HepG2 (cell line): ENCODE data around the gene PCBP4. TPM values are rescaled to one million over a fixed set of nuclear protein-coding genes. Genes with fewer than 3 reads are reported as not detected.

Experiments used
- ARHGAP35 ChIP-seq: sonication (generic); formaldehyde crosslinking; IDR thresholded peaks from 2 replicates; pipeline ENCODE4 v1.9.0; 2022; ENCODE audit warnings: mild to moderate bottlenecking, inconsistent platforms, moderate library complexity, missing genetic modification reagents, borderline replicate concordance
- KAT2B ChIP-seq: fragments of 150-350 bp; IDR thresholded peaks from 2 replicates; pipeline ENCODE4 v1.6.1; 2014; ENCODE audit warnings: low read depth, low read length, borderline replicate concordance
- KDM6A ChIP-seq: IDR thresholded peaks from 2 replicates; pipeline ENCODE4 v1.6.1; 2016; ENCODE audit warnings: low read depth
- RAD51 ChIP-seq: fragments of 450-650 bp; IDR thresholded peaks from 2 replicates; pipeline ENCODE4 v1.6.1; 2016; ENCODE audit warnings: borderline replicate concordance
- RORA ChIP-seq: sonication (generic); formaldehyde crosslinking; IDR thresholded peaks from 2 replicates; pipeline ENCODE4 v1.5.0; 2020; ENCODE audit warnings: mild to moderate bottlenecking, missing genetic modification reagents, moderate library complexity
- TOPORS ChIP-seq: sonication (generic); formaldehyde crosslinking; IDR thresholded peaks from 2 replicates; pipeline ENCODE4 v1.8.0; 2023; ENCODE audit warnings: mild to moderate bottlenecking, missing genetic modification reagents
- ZBTB3 ChIP-seq: sonication (generic); formaldehyde crosslinking; IDR thresholded peaks from 2 replicates; pipeline ENCODE4 v1.4.0; 2020; ENCODE audit warnings: low read depth, mild to moderate bottlenecking, moderate library complexity, missing genetic modification reagents, borderline replicate concordance
- ZFP37 ChIP-seq: sonication (generic); formaldehyde crosslinking; IDR thresholded peaks from 2 replicates; pipeline ENCODE4 v1.4.0; 2020; ENCODE audit warnings: missing genetic modification reagents, borderline replicate concordance
- ZNF24 ChIP-seq: fragments of 450-650 bp; IDR thresholded peaks from 2 replicates; pipeline ENCODE4 v1.6.1; 2017; ENCODE audit warnings: antibody characterized with exemption, mild to moderate bottlenecking
- ZNF572 ChIP-seq: sonication (generic); formaldehyde crosslinking; IDR thresholded peaks from 2 replicates; pipeline ENCODE4 v1.5.1; 2020; ENCODE audit warnings: mild to moderate bottlenecking, missing genetic modification reagents
- ZNF589 ChIP-seq: sonication (generic); formaldehyde crosslinking; conservative IDR thresholded peaks from 2 replicates; pipeline ENCODE4 v1.8.0; 2022; ENCODE audit warnings: mild to moderate bottlenecking, moderate library complexity, missing genetic modification reagents
- ZNF772 ChIP-seq: sonication (generic); formaldehyde crosslinking; IDR thresholded peaks from 2 replicates; pipeline ENCODE4 v1.5.0; 2020; ENCODE audit warnings: mild to moderate bottlenecking, missing genetic modification reagents
- ZNF839 ChIP-seq: sonication (generic); formaldehyde crosslinking; IDR thresholded peaks from 2 replicates; pipeline ENCODE4 v1.4.0; 2020; ENCODE audit warnings: missing genetic modification reagents, mild to moderate bottlenecking, borderline replicate concordance
- polyA plus RNA-seq, 8 experiments: library from polyadenylated mRNA; depleted of rRNA in 3 of 8; stranded (reverse) in 7 of 8; unstranded in 1 of 8; fragments of >200 nt; fragmentation: Illumina TruSeq in 4 of 8; extraction: Trizol in 4 of 8; gene quantifications; 2 replicates each; pipeline versions ENCODE4 v1.2.1 to v1.2.3, GENCODE V29; 2011 to 2016; ENCODE audit warnings: low read depth in 4 of 8, missing spikeins in 1 of 8, mixed read lengths in 1 of 8; ENCODE audit not compliant: insufficient read depth in 1 of 8
- total RNA-seq, 5 experiments: library from RNA; depleted of rRNA; stranded (reverse); fragments of >200 nt; fragmentation: Illumina TruSeq; extraction: Trizol; gene quantifications; 2 replicates each; pipeline ENCODE4 v1.2.3, GENCODE V29; 2016; ENCODE audit warnings: low read depth in 1 of 5
- TF ChIP-seq, protein P1 (sequence below): sonication (generic); formaldehyde crosslinking; IDR thresholded peaks from 2 replicates; pipeline ENCODE4 v1.5.0; 2020; ENCODE audit warnings: missing genetic modification reagents, mild to moderate bottlenecking, borderline replicate concordance

The PCBP4 gene
- total and polyA plus RNA-seq, 2 of the 13 experiments (the other 11 are each of a cell fraction or from before 2014, with no cell fraction given), result 36.8 to 51.3 TPM

DNA sequence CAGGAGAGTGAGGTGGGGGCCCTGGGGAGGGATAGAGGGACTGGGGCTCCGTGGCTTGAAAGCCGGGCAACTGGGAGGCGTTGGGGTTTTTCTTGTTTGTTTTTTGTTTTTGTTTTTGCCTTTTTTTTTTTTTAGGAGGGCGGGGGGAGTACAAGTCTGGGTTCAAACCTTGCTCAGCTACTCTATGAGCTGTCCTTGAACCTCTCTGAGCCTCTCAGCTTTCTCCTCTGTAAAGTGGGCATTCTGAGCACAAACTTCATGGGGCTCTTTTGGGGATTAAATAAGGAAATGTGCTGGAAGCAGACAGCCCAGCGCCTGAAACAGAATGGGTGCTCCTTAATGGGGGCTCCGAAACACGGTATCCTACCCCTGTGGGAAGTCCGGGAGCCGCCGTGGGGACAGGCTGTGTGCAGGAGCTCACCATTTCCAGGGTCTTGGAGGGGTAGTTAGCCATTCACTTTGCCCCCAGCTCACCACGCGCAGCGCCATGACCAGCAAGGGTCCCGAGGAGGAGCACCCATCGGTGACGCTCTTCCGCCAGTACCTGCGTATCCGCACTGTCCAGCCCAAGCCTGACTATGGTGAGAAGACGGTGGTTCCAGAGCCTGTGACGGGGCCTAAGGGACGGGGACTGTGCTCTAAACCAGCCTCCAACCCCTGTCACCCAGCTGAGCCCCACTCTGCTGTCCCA, 16.5 kb upstream of the PCBP4 start (continued):
- TF ChIP-seq ZNF772 (CRISPR knock-in tag) (no peak), ARHGAP35 (CRISPR knock-in tag) (no peak), ZNF572 (0 out of 2 replicates have a peak, but pooled peaks have one; percentile 9), ZNF589 (CRISPR knock-in tag) (no peak), ZNF839 (no peak), RAD51 (no peak), KDM6A (CRISPR knock-in tag) (no peak), TOPORS (CRISPR knock-in tag) (no peak), KAT2B (no peak), ZFP37 (CRISPR knock-in tag) (no peak), ZBTB3 (CRISPR knock-in tag) (0 out of 2 replicates have a peak, but pooled peaks have one; percentile 3), ZNF24 (no peak), RORA (no peak)
- TF ChIP-seq, protein P1, sequence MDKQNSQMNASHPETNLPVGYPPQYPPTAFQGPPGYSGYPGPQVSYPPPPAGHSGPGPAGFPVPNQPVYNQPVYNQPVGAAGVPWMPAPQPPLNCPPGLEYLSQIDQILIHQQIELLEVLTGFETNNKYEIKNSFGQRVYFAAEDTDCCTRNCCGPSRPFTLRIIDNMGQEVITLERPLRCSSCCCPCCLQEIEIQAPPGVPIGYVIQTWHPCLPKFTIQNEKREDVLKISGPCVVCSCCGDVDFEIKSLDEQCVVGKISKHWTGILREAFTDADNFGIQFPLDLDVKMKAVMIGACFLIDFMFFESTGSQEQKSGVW (CRISPR knock-in tag), result no peak
